H1 (cell line): ENCODE results near the gene CHTF8. TPM values are rescaled to one million over a fixed set of nuclear protein-coding genes. Genes with fewer than 3 reads are reported as not detected.

Source experiments
- CTCF ChIA-PET: fragments of 300-600 bp; sonication (Branson Sonifier 250); formaldehyde crosslinking; loops from one replicate; lab custom pipeline; 2021; ENCODE audit not compliant: partially characterized antibody; lab: Charles Lee
- POLR2A ChIA-PET: fragments of 300-600 bp; sonication (Branson Sonifier 250); formaldehyde crosslinking; loops from one replicate; lab custom pipeline; 2021; ENCODE audit warnings: inconsistent platforms; ENCODE audit not compliant: partially characterized antibody; lab: Charles Lee
- DNase-seq, 2 experiments: peaks; one replicate each; pipeline versions ENCODE4 v3.0.0 to v3.0.0-alpha.2; 2010 to 2022; ENCODE audit warnings: low spot score in 2 of 2, low read depth in 1 of 2, mixed read lengths in 1 of 2
- FAIRE-seq: peaks from 2 replicates; lab custom pipeline; 2011; peaks lifted over from hg19 to GRCh38; lab: Jason Lieb, UNC
- H2AFZ ChIP-seq: 2 replicates; pipeline ENCODE4 v1.8.1; 2012; ENCODE audit warnings: low read length, inconsistent platforms
- H2AK5ac ChIP-seq: 2 replicates; pipeline ENCODE4 v1.6.1; 2013; ENCODE audit warnings: low read depth, low read length
- H2BK120ac ChIP-seq: replicated peaks from 2 replicates; pipeline ENCODE3; 2013; ENCODE audit warnings: low read depth, low read length, inconsistent platforms
- H2BK12ac ChIP-seq: 2 replicates; pipeline ENCODE4 v1.6.1; 2013; ENCODE audit warnings: low read depth, low read length
- H2BK15ac ChIP-seq: 2 replicates; pipeline ENCODE4 v1.6.1; 2013; ENCODE audit warnings: low read length
- H2BK20ac ChIP-seq: 2 replicates; pipeline ENCODE4 v1.6.1; 2013; ENCODE audit warnings: low read length
- H2BK5ac ChIP-seq: 2 replicates; pipeline ENCODE4 v1.6.1; 2013; ENCODE audit warnings: low read depth, low read length
- H3K14ac ChIP-seq: 2 replicates; pipeline ENCODE4 v1.6.1; 2013; ENCODE audit warnings: inconsistent platforms; ENCODE audit not compliant: insufficient read length
- H3K18ac ChIP-seq: 2 replicates; pipeline ENCODE4 v1.6.1; 2013; ENCODE audit warnings: low read length; ENCODE audit errors: extremely low read depth
- H3K23ac ChIP-seq: 2 replicates; pipeline ENCODE4 v1.6.1; 2013; ENCODE audit warnings: inconsistent platforms; ENCODE audit not compliant: insufficient read length
- H3K23me2 ChIP-seq: 2 replicates; pipeline ENCODE4 v1.6.1; 2013; ENCODE audit warnings: low read depth, low read length
- H3K27ac ChIP-seq: 2 replicates; pipeline ENCODE4 v1.6.1; 2011; ENCODE audit warnings: low read depth, low read length, inconsistent platforms
- H3K27me3 ChIP-seq, 4 experiments: replicated peaks in 1 of 4; 1 replicate in 1 of 4; 2 replicates in 3 of 4; pipeline versions ENCODE4 v1.6.1 to v1.8.1; 2011 to 2013; ENCODE audit warnings: low read length in 3 of 4, mild to moderate bottlenecking in 3 of 4, inconsistent platforms in 2 of 4, mixed read lengths in 2 of 4, moderate library complexity in 1 of 4; ENCODE audit not compliant: control insufficient read depth in 3 of 4, insufficient read depth in 3 of 4; ENCODE audit errors: extremely low read depth in 1 of 4
- H3K36me3 ChIP-seq, 4 experiments: 2 replicates each; pipeline versions ENCODE4 v1.6.1 to v1.8.1; 2011 to 2013; ENCODE audit warnings: mild to moderate bottlenecking in 4 of 4, low read length in 3 of 4, moderate library complexity in 2 of 4, control low read depth in 1 of 4, inconsistent platforms in 1 of 4; ENCODE audit not compliant: insufficient read depth in 4 of 4, control insufficient read depth in 2 of 4
- H3K4ac ChIP-seq: replicated peaks from 2 replicates; pipeline ENCODE3; 2013; ENCODE audit warnings: low read length, low read depth, mixed read lengths, inconsistent platforms; ENCODE audit not compliant: insufficient read length
- H3K4me1 ChIP-seq, 4 experiments: replicated peaks in 1 of 4; 1 replicate in 1 of 4; 2 replicates in 3 of 4; pipeline versions ENCODE4 v1.6.1 to v1.8.1; 2011 to 2013; ENCODE audit warnings: low read length in 3 of 4, inconsistent platforms in 2 of 4, mixed read lengths in 1 of 4; ENCODE audit not compliant: insufficient read depth in 4 of 4, control insufficient read depth in 3 of 4
- H3K4me2 ChIP-seq, 2 experiments: 2 replicates each; pipeline versions ENCODE4 v1.6.1 to v1.8.1; 2011 to 2013; ENCODE audit warnings: low read depth in 2 of 2, low read length in 2 of 2, control low read depth in 1 of 2, inconsistent platforms in 1 of 2, mild to moderate bottlenecking in 1 of 2; ENCODE audit not compliant: insufficient read depth in 1 of 2
- H3K4me3 ChIP-seq, 4 experiments: fragments of 200-600, 300-600 bp in 1 of 4; sonication (generic), shearing (Covaris generic), sonication (Bioruptor Twin) in 1 of 4; 2 replicates each; pipeline versions ENCODE4 v1.5.1 to v1.8.1; 2011 to 2016; ENCODE audit warnings: low read length in 4 of 4, low read depth in 3 of 4, control low read depth in 2 of 4, inconsistent platforms in 2 of 4, mild to moderate bottlenecking in 2 of 4, mixed read lengths in 1 of 4, moderate library complexity in 1 of 4; ENCODE audit not compliant: insufficient read depth in 2 of 4; ENCODE audit errors: extremely low read depth in 1 of 4
- H3K56ac ChIP-seq: replicated peaks from 2 replicates; pipeline ENCODE3; 2013; ENCODE audit warnings: low read depth, mild to moderate bottlenecking, mixed read lengths, low read length, inconsistent platforms; ENCODE audit not compliant: insufficient read length
- H3K79me1 ChIP-seq: 2 replicates; pipeline ENCODE4 v1.6.1; 2013; ENCODE audit warnings: low read depth, low read length, control low read depth
- H3K79me2 ChIP-seq, 2 experiments: 2 replicates each; pipeline versions ENCODE4 v1.6.1 to v1.8.1; 2012 to 2013; ENCODE audit warnings: low read length in 2 of 2, mild to moderate bottlenecking in 2 of 2, inconsistent platforms in 1 of 2; ENCODE audit not compliant: insufficient read depth in 2 of 2, control insufficient read depth in 1 of 2
- H3K9ac ChIP-seq, 4 experiments: replicated peaks in 1 of 4; 1 replicate in 1 of 4; 2 replicates in 3 of 4; pipeline versions ENCODE4 v1.6.1 to v1.8.1; 2011 to 2013; ENCODE audit warnings: low read depth in 3 of 4, low read length in 3 of 4, control low read depth in 2 of 4, mild to moderate bottlenecking in 2 of 4, moderate library complexity in 2 of 4, inconsistent platforms in 1 of 4; ENCODE audit errors: extremely low read depth in 1 of 4
- H3K9me3 ChIP-seq, 2 experiments: 2 replicates each; pipeline versions ENCODE4 v1.6.1 to v1.8.1; 2012 to 2013; ENCODE audit warnings: mild to moderate bottlenecking in 2 of 2, moderate library complexity in 2 of 2, control low read depth in 1 of 2, inconsistent platforms in 1 of 2, low read depth in 1 of 2, low read length in 1 of 2, mixed read lengths in 1 of 2; ENCODE audit not compliant: insufficient read depth in 2 of 2
- H4K20me1 ChIP-seq, 2 experiments: replicated peaks in 1 of 2; 2 replicates each; pipeline versions ENCODE3 to v1.8.1; 2011 to 2013; ENCODE audit warnings: inconsistent platforms in 2 of 2, low read length in 2 of 2, mild to moderate bottlenecking in 1 of 2; ENCODE audit not compliant: insufficient read depth in 2 of 2, control insufficient read depth in 1 of 2
- H4K5ac ChIP-seq: 2 replicates; pipeline ENCODE4 v1.6.1; 2013; ENCODE audit warnings: low read length, low read depth, mixed read lengths, inconsistent platforms; ENCODE audit not compliant: insufficient read length
- H4K8ac ChIP-seq: 2 replicates; pipeline ENCODE4 v1.8.0; 2013; ENCODE audit warnings: mild to moderate bottlenecking, moderate library complexity, low read length, inconsistent platforms; ENCODE audit not compliant: insufficient read depth; ENCODE audit errors: extremely low read depth
- H4K91ac ChIP-seq: replicated peaks from 2 replicates; pipeline ENCODE3; 2013; ENCODE audit warnings: low read length, mixed read lengths, inconsistent platforms; ENCODE audit not compliant: insufficient read length
- ASH2L ChIP-seq: fragments of 200-600, 300-600 bp; sonication (generic); IDR thresholded peaks from one replicate; pipeline ENCODE4 v1.7.1; 2017; ENCODE audit warnings: low read length
- CHD2 ChIP-seq: IDR thresholded peaks from 2 replicates; pipeline ENCODE4 v1.6.1; 2012; ENCODE audit warnings: low read length, improper control_type of control experiment
- MAX ChIP-seq: IDR thresholded peaks from 2 replicates; pipeline ENCODE4 v1.6.1; 2012; ENCODE audit warnings: inconsistent platforms
- PHF8 ChIP-seq: fragments of 200-600 bp; sonication (generic); conservative IDR thresholded peaks from 2 replicates; pipeline ENCODE4 v1.7.1; 2012; ENCODE audit warnings: low read depth, mild to moderate bottlenecking, inconsistent platforms, low read length, moderate library complexity
- RAD21 ChIP-seq, 2 experiments: IDR thresholded peaks in 1 of 2; conservative IDR thresholded peaks in 1 of 2; 2 replicates each; pipeline ENCODE4 v1.6.1; 2011; ENCODE audit warnings: low read depth in 2 of 2, low read length in 2 of 2, improper control_type of control experiment in 1 of 2, inconsistent platforms in 1 of 2, mild to moderate bottlenecking in 1 of 2, moderate library complexity in 1 of 2
- SIRT6 ChIP-seq: IDR thresholded peaks from one replicate; pipeline ENCODE4 v1.7.1; 2012; ENCODE audit warnings: low read length, inconsistent platforms
- SRF ChIP-seq: IDR thresholded peaks from 2 replicates; pipeline ENCODE4 v1.6.1; 2011; ENCODE audit warnings: mild to moderate bottlenecking, low read depth, low read length, moderate library complexity
- TBP ChIP-seq: IDR thresholded peaks from 2 replicates; pipeline ENCODE4 v1.6.1; 2011; ENCODE audit warnings: low read depth, low read length, improper control_type of control experiment
- WGBS, 2 experiments: shearing (Covaris generic) in 1 of 2; methylation state at CpG; one replicate each; pipeline versions ENCODE4 v1.1.6 to v1.1.7; 2013 to 2015; ENCODE audit warnings: low lambda C conversion rate in 2 of 2, mixed read lengths in 2 of 2, inconsistent platforms in 1 of 2, low coverage in 1 of 2, missing lambda C conversion rate in 1 of 2; ENCODE audit not compliant: insufficient replicate concordance in 2 of 2, insufficient coverage in 1 of 2, insufficient read length in 1 of 2; ENCODE audit errors: extremely low coverage in 1 of 2, missing lambda C conversion rate in 1 of 2; 5-methylcytosine and 5-hydroxymethylcytosine counted together
- polyA plus RNA-seq, 7 experiments: library from polyadenylated mRNA; depleted of rRNA in 3 of 7; stranded (reverse) in 5 of 7; unstranded in 2 of 7; fragments of >200 nt in 5 of 7; fragments of 200-250 nt in 2 of 7; gene quantifications; 1 replicate in 5 of 7; 2 replicates in 1 of 7; 4 replicates in 1 of 7; pipeline versions ENCODE4 v1.2.1 to v1.2.3, GENCODE V29; 2011 to 2013; ENCODE audit warnings: missing spikeins in 2 of 7, mixed read lengths in 2 of 7
- total RNA-seq: library from RNA; stranded (reverse); fragmentation: NEBNext Ultra II Directional; extraction: Animal tissue kit (Norgen Biotek cat#: 25700); gene quantifications from 2 replicates; pipeline ENCODE4 v1.2.1, GENCODE V29; 2021

Gene CHTF8
- total and polyA plus RNA-seq, 2 of the 8 experiments (the other 6 are each of a cell fraction or from before 2014, with no cell fraction given) = 114 to 138 TPM

GRCh38 chr16:69089091-69089910 is 43.1 kb downstream of the CHTF8 start:
- Histone ChIP-seq H3K9ac (no peak overlapping the region), H2BK12ac (peak overlapping the region; percentile 98), H3K27ac (no peak overlapping the region), H3K4me2 (peak overlapping the region in 1 of 2 experiments; percentile 3; a peak in 2 of 4 replicates), H4K20me1 (no peaks in the 10 kb centered on the region), H2BK15ac (peak overlapping the region; percentile 20; the same call in 1 of the 2 replicates), H2BK20ac (peak overlapping the region; percentile 43), H3K79me1 (no peaks in the 10 kb centered on the region), H4K91ac (peak overlapping the region; percentile 57), H3K4me1 (peaks cover 9 to 17% (median 10%) of the 10 kb centered on the region in 4 experiments), H3K23me2 (no peaks in the 10 kb centered on the region), H2AK5ac (peak overlapping the region; percentile 41), H4K8ac (no peak overlapping the region), H4K5ac (no peak overlapping the region), H3K9me3 (no peaks in the 10 kb centered on the region), H3K79me2 (no peaks in the 10 kb centered on the region), H3K18ac (peak overlapping the region; percentile 91), H3K14ac (no peak overlapping the region)
- FAIRE-seq (no peak), DNase-seq (no peak)
- WGBS, 2 experiments = 69% methylated on average over 16 of the region's 16 CpGs; no CpG with 5 or more reads in 1 of the 2 experiments
- POLR2A ChIA-PET = interaction anchor here (0.8 to 1.9 kb wide), 11 partner anchors 10 to 127 kb away, joined by 3 to 10 read pairs (median 4); partner anchors contain the start of gene HAS3
- TF ChIP-seq TBP (0 out of 2 replicates have a peak, but pooled peaks have one; percentile 18), ASH2L (peak; percentile 28), MAX (peak; percentile 26; the same call in 1 of the 2 replicates), CHD2 (0 out of 2 replicates have a peak, but pooled peaks have one; percentile 31), SRF (0 out of 2 replicates have a peak, but pooled peaks have one; percentile 34), PHF8 (no peak), RAD21 (IDR thresholded peaks at IDR 0.05 in 1 of 2, conservative IDR thresholded peaks at IDR 0.05 in 1 of 2; ENCODE audit: low read depth in 2 of 2, low read length in 2 of 2) (peak in 1 of 2 experiments; percentile 4; a peak in 1 of 4 replicates), SIRT6 (no peak)
- TF ChIP-seq, all 59 proteins: peak for 6
- H3K36me3 ChIP-seq = no peaks in the 10 kb centered on the region
- no peak overlapping the region for H3K4ac ChIP-seq
- no peaks in the 10 kb centered on the region for H3K27me3 ChIP-seq
- no peak overlapping the region for H2AFZ ChIP-seq
- no peak overlapping the region for H3K56ac ChIP-seq
- no peak overlapping the region for H3K23ac ChIP-seq
- no peak overlapping the region for H3K4me3 ChIP-seq
- H2BK120ac ChIP-seq = peak overlapping the region; percentile 33
- peak overlapping the region; percentile 91 for H2BK5ac ChIP-seq
- CTCF ChIA-PET = interaction anchor here (0.6 to 2.1 kb wide), 15 partner anchors 11 to 242 kb away, joined by 3 to 13 read pairs (median 3); no protein-coding TSS in a partner anchor
